Endothelial cell (in vitro differentiated cells): ENCODE measurements around the gene EXOSC7. TPM values are rescaled to one million over a fixed set of nuclear protein-coding genes. Genes with fewer than 3 reads are reported as not detected.
A peak's percentile ranks its signal among the peaks of the same experiment; 100 is the strongest.
"Not testable (repeated sequence)": the region's sequence is repeated elsewhere in the genome, so short reads cannot be mapped to it uniquely, and the experiment has no call there.

Experiments
- DNase-seq: peaks from one replicate; pipeline ENCODE4 v3.0.0; 2021; ENCODE audit warnings: low spot score
- H3K27ac Mint-ChIP-seq: one replicate; pipeline ENCODE4 v1.8.0; 2021; ENCODE audit warnings: mixed read lengths, inconsistent platforms; ENCODE audit not compliant: unreplicated experiment
- H3K27me3 Mint-ChIP-seq: one replicate; pipeline ENCODE4 v1.8.0; 2021; ENCODE audit warnings: mild to moderate bottlenecking, moderate library complexity, mixed read lengths, inconsistent platforms; ENCODE audit not compliant: unreplicated experiment
- H3K36me3 Mint-ChIP-seq: one replicate; pipeline ENCODE4 v1.8.0; 2021; ENCODE audit warnings: mild to moderate bottlenecking, low read depth, mixed read lengths, inconsistent platforms; ENCODE audit not compliant: unreplicated experiment
- H3K4me1 Mint-ChIP-seq: one replicate; pipeline ENCODE4 v1.8.0; 2021; ENCODE audit warnings: mild to moderate bottlenecking, mixed read lengths, inconsistent platforms; ENCODE audit not compliant: unreplicated experiment
- H3K4me3 Mint-ChIP-seq: one replicate; pipeline ENCODE4 v1.8.0; 2021; ENCODE audit warnings: mild to moderate bottlenecking, mixed read lengths, inconsistent platforms; ENCODE audit not compliant: unreplicated experiment
- H3K9me3 Mint-ChIP-seq: one replicate; pipeline ENCODE4 v1.8.0; 2021; ENCODE audit warnings: mixed read lengths, inconsistent platforms; ENCODE audit not compliant: unreplicated experiment
- total RNA-seq: library from RNA; stranded (reverse); fragmentation: NEBNext Ultra II Directional; extraction: Animal tissue kit (Norgen Biotek cat#: 25700); gene quantifications from one replicate; pipeline ENCODE4 v1.2.1, GENCODE V29; 2021; ENCODE audit not compliant: unreplicated experiment
- TF ChIP-seq, protein P1 (sequence below): fragments of 200-600 bp; sonication (generic); IDR thresholded peaks from one replicate; pipeline ENCODE4 v1.5.0; 2021; ENCODE audit warnings: antibody characterized with exemption; ENCODE audit not compliant: unreplicated experiment

The EXOSC7 gene
- total RNA-seq, 1 donor from 2014 or later = 33.2 TPM

- H3K36me3 Mint-ChIP-seq = peaks cover 10% of the 10 kb centered on the region
Measured at GRCh38 chr3:44983484-44983941, 7.5 kb downstream of the EXOSC7 start.

DNA sequence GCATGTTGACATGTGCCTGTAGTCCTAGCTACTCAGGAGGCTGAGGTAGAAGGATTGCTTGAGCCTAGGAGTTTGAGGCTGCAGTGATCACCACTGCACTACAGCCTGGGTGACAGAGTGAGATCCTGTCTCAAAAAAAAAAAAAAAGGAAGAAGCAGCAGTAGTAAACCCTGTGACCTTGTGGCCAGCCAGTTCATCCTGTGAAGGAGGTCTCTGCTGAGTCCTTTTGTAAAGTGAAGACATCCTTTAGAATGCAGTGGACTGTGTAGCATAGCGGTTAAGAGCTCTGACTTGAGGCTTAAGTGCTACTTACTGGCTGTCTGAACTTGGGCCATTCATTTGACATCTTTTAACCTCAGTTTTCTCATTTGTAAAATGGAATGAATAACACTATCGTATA lies 8.3 kb downstream of the EXOSC7 start:
- TF ChIP-seq, protein P1, sequence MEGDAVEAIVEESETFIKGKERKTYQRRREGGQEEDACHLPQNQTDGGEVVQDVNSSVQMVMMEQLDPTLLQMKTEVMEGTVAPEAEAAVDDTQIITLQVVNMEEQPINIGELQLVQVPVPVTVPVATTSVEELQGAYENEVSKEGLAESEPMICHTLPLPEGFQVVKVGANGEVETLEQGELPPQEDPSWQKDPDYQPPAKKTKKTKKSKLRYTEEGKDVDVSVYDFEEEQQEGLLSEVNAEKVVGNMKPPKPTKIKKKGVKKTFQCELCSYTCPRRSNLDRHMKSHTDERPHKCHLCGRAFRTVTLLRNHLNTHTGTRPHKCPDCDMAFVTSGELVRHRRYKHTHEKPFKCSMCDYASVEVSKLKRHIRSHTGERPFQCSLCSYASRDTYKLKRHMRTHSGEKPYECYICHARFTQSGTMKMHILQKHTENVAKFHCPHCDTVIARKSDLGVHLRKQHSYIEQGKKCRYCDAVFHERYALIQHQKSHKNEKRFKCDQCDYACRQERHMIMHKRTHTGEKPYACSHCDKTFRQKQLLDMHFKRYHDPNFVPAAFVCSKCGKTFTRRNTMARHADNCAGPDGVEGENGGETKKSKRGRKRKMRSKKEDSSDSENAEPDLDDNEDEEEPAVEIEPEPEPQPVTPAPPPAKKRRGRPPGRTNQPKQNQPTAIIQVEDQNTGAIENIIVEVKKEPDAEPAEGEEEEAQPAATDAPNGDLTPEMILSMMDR = no peak
- H3K27ac Mint-ChIP-seq = no peak overlapping the region
- H3K9me3 Mint-ChIP-seq = no peaks in the 10 kb centered on the region
- peaks cover 15% of the 10 kb centered on the region for H3K36me3 Mint-ChIP-seq
- H3K4me1 Mint-ChIP-seq = peaks cover 9% of the 10 kb centered on the region
- H3K27me3 Mint-ChIP-seq = no peaks in the 10 kb centered on the region
- no peak overlapping the region for H3K4me3 Mint-ChIP-seq
- DNase-seq = no peak

More at GRCh38 chr3:44983484-44983941, 7.5 kb downstream of the EXOSC7 start:
- Mint-ChIP-seq H3K4me1 (peaks cover 9% of the 10 kb centered on the region), H3K27me3 (no peaks in the 10 kb centered on the region), H3K9me3 (no peaks in the 10 kb centered on the region), H3K4me3 (no peak overlapping the region), H3K27ac (no peak overlapping the region)
- DNase-seq = no peak
- TF ChIP-seq, protein P1 = no peak

- H3K27ac Mint-ChIP-seq, H3K4me1 Mint-ChIP-seq: not testable (repeated sequence)
Measured at GRCh38 chr3:44986330-44986729, 10.3 kb downstream of the EXOSC7 start.

DNA sequence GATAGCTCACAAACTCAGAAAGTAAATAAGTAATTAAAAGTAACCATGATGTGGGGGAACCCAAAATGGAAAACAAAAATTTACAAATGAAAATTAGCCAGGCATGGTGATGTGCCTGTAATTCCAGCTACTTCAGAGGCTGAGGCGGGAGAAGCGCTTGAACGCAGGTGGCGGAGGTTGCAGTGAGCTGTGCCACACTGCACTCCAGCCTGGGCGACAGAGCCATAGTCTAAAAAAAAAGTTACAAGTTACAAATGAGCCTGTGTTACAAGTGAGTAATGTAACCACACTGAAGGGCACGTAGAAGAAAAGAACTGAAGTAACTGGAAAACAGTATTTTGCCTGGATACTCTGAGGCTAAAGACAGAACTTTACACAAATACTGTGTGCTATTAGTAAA lies 11.3 kb downstream of the EXOSC7 start:
- H3K27ac Mint-ChIP-seq = no peak overlapping the region
- TF ChIP-seq, protein P1 = no peak
- no peak for DNase-seq
- H3K4me3 Mint-ChIP-seq = no peak overlapping the region
- no peaks in the 10 kb centered on the region for H3K27me3 Mint-ChIP-seq
- H3K9me3 Mint-ChIP-seq = no peaks in the 10 kb centered on the region
- peaks cover 25% of the 10 kb centered on the region for H3K36me3 Mint-ChIP-seq
- H3K4me1 Mint-ChIP-seq = peaks cover 3% of the 10 kb centered on the region

More at GRCh38 chr3:44986330-44986729, 10.3 kb downstream of the EXOSC7 start:
- DNase-seq, H3K4me3 Mint-ChIP-seq, H3K9me3 Mint-ChIP-seq, H3K27me3 Mint-ChIP-seq: not testable (repeated sequence)
- peaks cover 19% of the 10 kb centered on the region for H3K36me3 Mint-ChIP-seq

DNA sequence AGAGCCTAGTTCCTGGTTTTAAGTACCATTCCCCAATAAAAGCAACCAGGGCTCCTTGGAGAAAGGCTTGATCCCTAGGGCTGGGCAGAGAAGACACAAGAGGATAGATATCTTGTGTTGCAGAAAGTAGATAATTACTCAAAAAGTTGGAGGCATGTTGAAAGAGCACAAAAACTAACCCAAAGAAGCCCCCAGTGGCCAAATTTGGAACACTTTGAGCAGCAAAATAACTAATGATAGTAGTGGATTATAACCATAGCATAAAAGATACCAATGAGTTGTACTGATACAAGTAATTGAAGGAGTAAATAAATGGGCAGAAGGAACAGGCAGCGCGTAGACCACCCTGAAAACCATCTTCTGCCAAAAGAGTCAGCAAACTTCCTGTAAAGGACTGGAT lies 12.0 kb downstream of the EXOSC7 start:
- no peak overlapping the region for H3K4me3 Mint-ChIP-seq
- TF ChIP-seq, protein P1 = peak; percentile 68
- H3K36me3 Mint-ChIP-seq = peaks cover 31% of the 10 kb centered on the region
- peaks cover 3% of the 10 kb centered on the region for H3K4me1 Mint-ChIP-seq
- no peak overlapping the region for H3K27ac Mint-ChIP-seq
- H3K9me3 Mint-ChIP-seq = no peaks in the 10 kb centered on the region
- no peak for DNase-seq
- H3K27me3 Mint-ChIP-seq = no peaks in the 10 kb centered on the region
